SK-N-MC (cell line): ENCODE results near the gene IFNGR1.

ENCODE experiments used
- EZH2 ChIP-seq: fragments of 200-600 bp; sonication (generic); IDR thresholded peaks from one replicate; pipeline ENCODE4 v1.6.1; 2017; ENCODE audit warnings: antibody characterized with exemption
- POLR2AphosphoS5 ChIP-seq: IDR thresholded peaks from 2 replicates; pipeline ENCODE4 v1.6.1; 2012; ENCODE audit warnings: mild to moderate bottlenecking, low read depth, low read length, borderline replicate concordance

GRCh38 chr6:137246164-137246563 is 27.0 kb upstream of the IFNGR1 start:
- TF ChIP-seq POLR2AphosphoS5 = no peak
- no peak for TF ChIP-seq EZH2
